H1 (cell line): ENCODE measurements around the gene FGB. TPM values are rescaled to one million over a fixed set of nuclear protein-coding genes. Genes with fewer than 3 reads are reported as not detected.
A peak's percentile ranks its signal among the peaks of the same experiment; 100 is the strongest.

Source experiments
- CTCF ChIA-PET: fragments of 300-600 bp; sonication (Branson Sonifier 250); formaldehyde crosslinking; loops from one replicate; lab custom pipeline; 2021; ENCODE audit not compliant: partially characterized antibody; lab: Charles Lee
- POLR2A ChIA-PET: fragments of 300-600 bp; sonication (Branson Sonifier 250); formaldehyde crosslinking; loops from one replicate; lab custom pipeline; 2021; ENCODE audit warnings: inconsistent platforms; ENCODE audit not compliant: partially characterized antibody; lab: Charles Lee
- DNase-seq, 2 experiments: peaks; one replicate each; pipeline versions ENCODE4 v3.0.0 to v3.0.0-alpha.2; 2010 to 2022; ENCODE audit warnings: low spot score in 2 of 2, low read depth in 1 of 2, mixed read lengths in 1 of 2
- FAIRE-seq: peaks from 2 replicates; lab custom pipeline; 2011; peaks lifted over from hg19 to GRCh38; lab: Jason Lieb, UNC
- H2AFZ ChIP-seq: 2 replicates; pipeline ENCODE4 v1.8.1; 2012; ENCODE audit warnings: low read length, inconsistent platforms
- H2AK5ac ChIP-seq: 2 replicates; pipeline ENCODE4 v1.6.1; 2013; ENCODE audit warnings: low read depth, low read length
- H2BK120ac ChIP-seq: replicated peaks from 2 replicates; pipeline ENCODE3; 2013; ENCODE audit warnings: low read depth, low read length, inconsistent platforms
- H2BK12ac ChIP-seq: 2 replicates; pipeline ENCODE4 v1.6.1; 2013; ENCODE audit warnings: low read depth, low read length
- H2BK15ac ChIP-seq: 2 replicates; pipeline ENCODE4 v1.6.1; 2013; ENCODE audit warnings: low read length
- H2BK20ac ChIP-seq: 2 replicates; pipeline ENCODE4 v1.6.1; 2013; ENCODE audit warnings: low read length
- H2BK5ac ChIP-seq: 2 replicates; pipeline ENCODE4 v1.6.1; 2013; ENCODE audit warnings: low read depth, low read length
- H3K14ac ChIP-seq: 2 replicates; pipeline ENCODE4 v1.6.1; 2013; ENCODE audit warnings: inconsistent platforms; ENCODE audit not compliant: insufficient read length
- H3K18ac ChIP-seq: 2 replicates; pipeline ENCODE4 v1.6.1; 2013; ENCODE audit warnings: low read length; ENCODE audit errors: extremely low read depth
- H3K23ac ChIP-seq: 2 replicates; pipeline ENCODE4 v1.6.1; 2013; ENCODE audit warnings: inconsistent platforms; ENCODE audit not compliant: insufficient read length
- H3K23me2 ChIP-seq: 2 replicates; pipeline ENCODE4 v1.6.1; 2013; ENCODE audit warnings: low read depth, low read length
- H3K27ac ChIP-seq: 2 replicates; pipeline ENCODE4 v1.6.1; 2011; ENCODE audit warnings: low read depth, low read length, inconsistent platforms
- H3K27me3 ChIP-seq, 4 experiments: replicated peaks in 1 of 4; 1 replicate in 1 of 4; 2 replicates in 3 of 4; pipeline versions ENCODE4 v1.6.1 to v1.8.1; 2011 to 2013; ENCODE audit warnings: low read length in 3 of 4, mild to moderate bottlenecking in 3 of 4, inconsistent platforms in 2 of 4, mixed read lengths in 2 of 4, moderate library complexity in 1 of 4; ENCODE audit not compliant: control insufficient read depth in 3 of 4, insufficient read depth in 3 of 4; ENCODE audit errors: extremely low read depth in 1 of 4
- H3K36me3 ChIP-seq, 4 experiments: 2 replicates each; pipeline versions ENCODE4 v1.6.1 to v1.8.1; 2011 to 2013; ENCODE audit warnings: mild to moderate bottlenecking in 4 of 4, low read length in 3 of 4, moderate library complexity in 2 of 4, control low read depth in 1 of 4, inconsistent platforms in 1 of 4; ENCODE audit not compliant: insufficient read depth in 4 of 4, control insufficient read depth in 2 of 4
- H3K4ac ChIP-seq: replicated peaks from 2 replicates; pipeline ENCODE3; 2013; ENCODE audit warnings: low read length, low read depth, mixed read lengths, inconsistent platforms; ENCODE audit not compliant: insufficient read length
- H3K4me1 ChIP-seq, 4 experiments: replicated peaks in 1 of 4; 1 replicate in 1 of 4; 2 replicates in 3 of 4; pipeline versions ENCODE4 v1.6.1 to v1.8.1; 2011 to 2013; ENCODE audit warnings: low read length in 3 of 4, inconsistent platforms in 2 of 4, mixed read lengths in 1 of 4; ENCODE audit not compliant: insufficient read depth in 4 of 4, control insufficient read depth in 3 of 4
- H3K4me2 ChIP-seq, 2 experiments: 2 replicates each; pipeline versions ENCODE4 v1.6.1 to v1.8.1; 2011 to 2013; ENCODE audit warnings: low read depth in 2 of 2, low read length in 2 of 2, control low read depth in 1 of 2, inconsistent platforms in 1 of 2, mild to moderate bottlenecking in 1 of 2; ENCODE audit not compliant: insufficient read depth in 1 of 2
- H3K4me3 ChIP-seq, 4 experiments: fragments of 200-600, 300-600 bp in 1 of 4; sonication (generic), shearing (Covaris generic), sonication (Bioruptor Twin) in 1 of 4; 2 replicates each; pipeline versions ENCODE4 v1.5.1 to v1.8.1; 2011 to 2016; ENCODE audit warnings: low read length in 4 of 4, low read depth in 3 of 4, control low read depth in 2 of 4, inconsistent platforms in 2 of 4, mild to moderate bottlenecking in 2 of 4, mixed read lengths in 1 of 4, moderate library complexity in 1 of 4; ENCODE audit not compliant: insufficient read depth in 2 of 4; ENCODE audit errors: extremely low read depth in 1 of 4
- H3K56ac ChIP-seq: replicated peaks from 2 replicates; pipeline ENCODE3; 2013; ENCODE audit warnings: low read depth, mild to moderate bottlenecking, mixed read lengths, low read length, inconsistent platforms; ENCODE audit not compliant: insufficient read length
- H3K79me1 ChIP-seq: 2 replicates; pipeline ENCODE4 v1.6.1; 2013; ENCODE audit warnings: low read depth, low read length, control low read depth
- H3K79me2 ChIP-seq, 2 experiments: 2 replicates each; pipeline versions ENCODE4 v1.6.1 to v1.8.1; 2012 to 2013; ENCODE audit warnings: low read length in 2 of 2, mild to moderate bottlenecking in 2 of 2, inconsistent platforms in 1 of 2; ENCODE audit not compliant: insufficient read depth in 2 of 2, control insufficient read depth in 1 of 2
- H3K9ac ChIP-seq, 4 experiments: replicated peaks in 1 of 4; 1 replicate in 1 of 4; 2 replicates in 3 of 4; pipeline versions ENCODE4 v1.6.1 to v1.8.1; 2011 to 2013; ENCODE audit warnings: low read depth in 3 of 4, low read length in 3 of 4, control low read depth in 2 of 4, mild to moderate bottlenecking in 2 of 4, moderate library complexity in 2 of 4, inconsistent platforms in 1 of 4; ENCODE audit errors: extremely low read depth in 1 of 4
- H3K9me3 ChIP-seq, 2 experiments: 2 replicates each; pipeline versions ENCODE4 v1.6.1 to v1.8.1; 2012 to 2013; ENCODE audit warnings: mild to moderate bottlenecking in 2 of 2, moderate library complexity in 2 of 2, control low read depth in 1 of 2, inconsistent platforms in 1 of 2, low read depth in 1 of 2, low read length in 1 of 2, mixed read lengths in 1 of 2; ENCODE audit not compliant: insufficient read depth in 2 of 2
- H4K20me1 ChIP-seq, 2 experiments: replicated peaks in 1 of 2; 2 replicates each; pipeline versions ENCODE3 to v1.8.1; 2011 to 2013; ENCODE audit warnings: inconsistent platforms in 2 of 2, low read length in 2 of 2, mild to moderate bottlenecking in 1 of 2; ENCODE audit not compliant: insufficient read depth in 2 of 2, control insufficient read depth in 1 of 2
- H4K5ac ChIP-seq: 2 replicates; pipeline ENCODE4 v1.6.1; 2013; ENCODE audit warnings: low read length, low read depth, mixed read lengths, inconsistent platforms; ENCODE audit not compliant: insufficient read length
- H4K8ac ChIP-seq: 2 replicates; pipeline ENCODE4 v1.8.0; 2013; ENCODE audit warnings: mild to moderate bottlenecking, moderate library complexity, low read length, inconsistent platforms; ENCODE audit not compliant: insufficient read depth; ENCODE audit errors: extremely low read depth
- H4K91ac ChIP-seq: replicated peaks from 2 replicates; pipeline ENCODE3; 2013; ENCODE audit warnings: low read length, mixed read lengths, inconsistent platforms; ENCODE audit not compliant: insufficient read length
- ATF2 ChIP-seq: IDR thresholded peaks from 2 replicates; pipeline ENCODE4 v1.6.1; 2012; ENCODE audit warnings: low read length, inconsistent platforms
- CEBPB ChIP-seq: IDR thresholded peaks from 2 replicates; pipeline ENCODE4 v1.6.1; 2012; ENCODE audit warnings: low read depth, low read length
- EZH2 ChIP-seq: fragments of 200-600 bp; sonication (generic); IDR thresholded peaks from 2 replicates; pipeline ENCODE4 v1.7.1; 2012; ENCODE audit warnings: low read depth, mild to moderate bottlenecking, moderate library complexity, low read length, inconsistent platforms; ENCODE audit not compliant: severe bottlenecking
- HDAC2 ChIP-seq, 2 experiments: fragments of 300-600 bp in 1 of 2; sonication (generic) in 1 of 2; IDR thresholded peaks; 2 replicates each; pipeline ENCODE4 v1.6.1; 2011 to 2012; ENCODE audit warnings: low read depth in 2 of 2, low read length in 2 of 2, mild to moderate bottlenecking in 2 of 2, moderate library complexity in 2 of 2, borderline replicate concordance in 1 of 2, inconsistent platforms in 1 of 2
- JUND ChIP-seq: IDR thresholded peaks from 2 replicates; pipeline ENCODE4 v1.6.1; 2011; ENCODE audit warnings: mild to moderate bottlenecking, improper control_type of control experiment, low read length
- NANOG ChIP-seq: IDR thresholded peaks from 2 replicates; pipeline ENCODE4 v1.6.1; 2011; ENCODE audit warnings: low read length, low read depth, mild to moderate bottlenecking, inconsistent platforms; ENCODE audit not compliant: insufficient read depth, poor library complexity, severe bottlenecking
- POLR2AphosphoS5 ChIP-seq: IDR thresholded peaks from 2 replicates; pipeline ENCODE4 v1.6.1; 2011; ENCODE audit warnings: low read depth, low read length
- POU5F1 ChIP-seq: IDR thresholded peaks from 2 replicates; pipeline ENCODE4 v1.6.1; 2011; ENCODE audit warnings: low read depth, mild to moderate bottlenecking, low read length, moderate library complexity
- RFX5 ChIP-seq: IDR thresholded peaks from 2 replicates; pipeline ENCODE4 v1.6.1; 2011; ENCODE audit warnings: low read depth, low read length, improper control_type of control experiment, borderline replicate concordance
- SUZ12 ChIP-seq: fragments of 200-600 bp; sonication (generic); IDR thresholded peaks from 2 replicates; pipeline ENCODE4 v1.6.1; 2012; ENCODE audit warnings: mild to moderate bottlenecking, inconsistent platforms, low read length, moderate library complexity, mixed read lengths
- ZNF274 ChIP-seq: IDR thresholded peaks from 2 replicates; pipeline ENCODE4 v1.7.0; 2012; ENCODE audit warnings: low read length, borderline replicate concordance; ENCODE audit errors: extremely low read depth
- whole genome bisulfite sequencing, 2 experiments: shearing (Covaris generic) in 1 of 2; methylation state at CpG; one replicate each; pipeline versions ENCODE4 v1.1.6 to v1.1.7; 2013 to 2015; ENCODE audit warnings: low lambda C conversion rate in 2 of 2, mixed read lengths in 2 of 2, inconsistent platforms in 1 of 2, low coverage in 1 of 2, missing lambda C conversion rate in 1 of 2; ENCODE audit not compliant: insufficient replicate concordance in 2 of 2, insufficient coverage in 1 of 2, insufficient read length in 1 of 2; ENCODE audit errors: extremely low coverage in 1 of 2, missing lambda C conversion rate in 1 of 2; 5-methylcytosine and 5-hydroxymethylcytosine counted together
- polyA plus RNA-seq, 7 experiments: library from polyadenylated mRNA; depleted of rRNA in 3 of 7; stranded (reverse) in 5 of 7; unstranded in 2 of 7; fragments of >200 nt in 5 of 7; fragments of 200-250 nt in 2 of 7; gene quantifications; 1 replicate in 5 of 7; 2 replicates in 1 of 7; 4 replicates in 1 of 7; pipeline versions ENCODE4 v1.2.1 to v1.2.3, GENCODE V29; 2011 to 2013; ENCODE audit warnings: missing spikeins in 2 of 7, mixed read lengths in 2 of 7
- total RNA-seq: library from RNA; stranded (reverse); fragmentation: NEBNext Ultra II Directional; extraction: Animal tissue kit (Norgen Biotek cat#: 25700); gene quantifications from 2 replicates; pipeline ENCODE4 v1.2.1, GENCODE V29; 2021

Gene FGB
- total and polyA plus RNA-seq, 2 of the 8 experiments (the other 6 are each of a cell fraction or from before 2014, with no cell fraction given), result not detected

GRCh38 chr4:154566639-154567204 is 3.9 kb downstream of the FGB start:
- FAIRE-seq (no peak), DNase-seq (no peak)
- no peak overlapping the region for H3K23ac ChIP-seq
- no peak overlapping the region for H3K4ac ChIP-seq
- no peak overlapping the region for H3K9ac ChIP-seq
- no peak overlapping the region for H2BK15ac ChIP-seq
- no peak overlapping the region for H4K91ac ChIP-seq
- no peaks in the 10 kb centered on the region for H3K4me1 ChIP-seq
- peak overlapping the region; percentile 82; the same call in 1 of the 2 replicates for H2AFZ ChIP-seq
- H3K27ac ChIP-seq, result no peak overlapping the region
- ChIA-PET CTCF (interaction anchor here (0.8 to 6.7 kb wide), 4 partner anchors 14 to 376 kb away, joined by 3 to 47 read pairs (median 14); no protein-coding TSS in a partner anchor), POLR2A (no interaction called here)
- no peaks in the 10 kb centered on the region for H3K27me3 ChIP-seq
- H3K79me1 ChIP-seq, result no peaks in the 10 kb centered on the region
- no peak overlapping the region for H3K4me3 ChIP-seq
- H3K9me3 ChIP-seq, result no peaks in the 10 kb centered on the region
- no peaks in the 10 kb centered on the region for H3K36me3 ChIP-seq
- H2BK20ac ChIP-seq, result no peak overlapping the region
- H2BK120ac ChIP-seq, result no peak overlapping the region
- 89% methylated on average over 5 of the region's 5 CpGs; no CpG with 5 or more reads in 1 of the 2 experiments for WGBS, 2 experiments
- no peak overlapping the region for H3K56ac ChIP-seq
- H3K23me2 ChIP-seq, result no peaks in the 10 kb centered on the region
- no peak overlapping the region for H3K18ac ChIP-seq
- H3K4me2 ChIP-seq, result no peak overlapping the region
- no peaks in the 10 kb centered on the region for H3K79me2 ChIP-seq
- H4K8ac ChIP-seq, result no peak overlapping the region
- no peak overlapping the region for H2AK5ac ChIP-seq
- H2BK12ac ChIP-seq, result no peak overlapping the region
- no peak for TF ChIP-seq EZH2
- no peak for TF ChIP-seq ATF2
- TF ChIP-seq ZNF274, result no peak
- TF ChIP-seq SUZ12, result no peak
- TF ChIP-seq CEBPB, result no peak
- TF ChIP-seq HDAC2 (IDR thresholded peaks at IDR 0.05; ENCODE audit: borderline replicate concordance in 1 of 2, low read depth in 2 of 2, low read length in 2 of 2), result no peak
- TF ChIP-seq NANOG, result no peak
- no peak for TF ChIP-seq POU5F1
- TF ChIP-seq JUND, result no peak
- TF ChIP-seq RFX5, result no peak
- no peak for TF ChIP-seq POLR2AphosphoS5
- no peak overlapping the region for H4K5ac ChIP-seq
- H2BK5ac ChIP-seq, result no peak overlapping the region
- no peak overlapping the region for H3K14ac ChIP-seq
- no peaks in the 10 kb centered on the region for H4K20me1 ChIP-seq
